Transverse colon (tissue), 4 donors: Measurements from ENCODE around the gene RPS3. TPM values are rescaled to one million over a fixed set of nuclear protein-coding genes. Genes with fewer than 3 reads are reported as not detected.
A peak's percentile ranks its signal among the peaks of the same experiment; 100 is the strongest.

ENCODE experiments used
- DNase-seq: peaks from one replicate; pipeline ENCODE4 v3.0.0-alpha.2; 2019
- H3K27ac ChIP-seq, 4 donors: fragments of 200-600 bp; sonication (generic); 2 replicates each; pipeline ENCODE4 v1.5.1; 2016 to 2018; ENCODE audit warnings: inconsistent platforms in 4 of 4
- H3K27me3 ChIP-seq: fragments of 200-600 bp; sonication (generic); 2 replicates; pipeline ENCODE4 v1.5.1; 2017; ENCODE audit warnings: inconsistent platforms
- H3K36me3 ChIP-seq, 4 donors: fragments of 200-600 bp; sonication (generic); 2 replicates each; pipeline ENCODE4 v1.5.1; 2017 to 2019; ENCODE audit warnings: inconsistent platforms in 4 of 4
- H3K4me1 ChIP-seq, 4 donors: fragments of 200-600 bp; sonication (generic); 2 replicates each; pipeline ENCODE4 v1.5.1; 2017 to 2020; ENCODE audit warnings: inconsistent platforms in 4 of 4
- H3K4me3 ChIP-seq, 4 donors: fragments of 200-600 bp; sonication (generic); 1 replicate in 1 of 4; 2 replicates in 3 of 4; pipeline versions ENCODE4 v1.5.1 to v1.6.1; 2017 to 2019; ENCODE audit warnings: inconsistent platforms in 4 of 4
- H3K9me3 ChIP-seq, 2 donors: fragments of 200-600 bp; sonication (generic); 2 replicates each; pipeline ENCODE4 v1.5.1; 2017 to 2019; ENCODE audit warnings: inconsistent platforms in 2 of 2
- CTCF ChIP-seq, 5 experiments: fragments of 200-600 bp in 3 of 5; fragments of 450-650 bp in 2 of 5; sonication (generic) in 3 of 5; IDR thresholded peaks; 1 replicate in 2 of 5; 2 replicates in 3 of 5; pipeline ENCODE4 v1.5.1; 2016 to 2017; ENCODE audit warnings: antibody characterized with exemption in 5 of 5, inconsistent platforms in 3 of 5, mild to moderate bottlenecking in 2 of 5, moderate library complexity in 1 of 5
- EP300 ChIP-seq: sonication (generic); formaldehyde crosslinking; IDR thresholded peaks from one replicate; pipeline ENCODE4 v1.6.1; 2017; ENCODE audit warnings: antibody characterized with exemption, low read depth
- POLR2A ChIP-seq: fragments of 450-650 bp; IDR thresholded peaks from one replicate; pipeline ENCODE4 v1.6.1; 2016; ENCODE audit warnings: antibody characterized with exemption, mild to moderate bottlenecking, moderate library complexity
- POLR2AphosphoS5 ChIP-seq, 3 donors: sonication (generic); formaldehyde crosslinking; IDR thresholded peaks; one replicate each; pipeline ENCODE4 v1.6.1; 2016; ENCODE audit warnings: antibody characterized with exemption in 3 of 3
- WGBS, 2 donors: methylation state at CpG; one replicate each; pipeline ENCODE4 v1.1.5; 2018; ENCODE audit warnings: low coverage in 1 of 2; 5-methylcytosine and 5-hydroxymethylcytosine counted together
- in situ Hi-C, 4 donors: fragments of 200-750 bp; cut with MboI; loops; one replicate each; pipeline versions ENCODE4 v1.15.0 to v1.15.1; 2017; ENCODE audit warnings: low sequenced_read_pairs in 3 of 4, low pct_ligation_motif_present in 1 of 4, low pct_unique_long_range_greater_than_20kb in 1 of 4
- intact Hi-C: fragments of 100-400 bp; cut with DNase I; formaldehyde crosslinking; loops from one replicate; pipeline ENCODE4 v1.15.1; 2023; ENCODE audit warnings: low total_unique reads
- total RNA-seq, 4 donors: library from RNA; depleted of rRNA; stranded (reverse); fragments of >200 nt; gene quantifications; one replicate each; pipeline ENCODE4 v1.1.0, GENCODE V29; 2016

RPS3 gene
- total RNA-seq, 4 donors from 2014 or later: 492 to 1,045 (median 813) TPM

- intact Hi-C loops: no loop called here
- in situ Hi-C loops: loop anchor here (5.0 to 25.0 kb wide), 3 partner anchors 83 to 88 kb away; partner anchors contain the start of gene GDPD5 (in 1 of the 4)
- no peak for DNase-seq
- Histone ChIP-seq H3K27ac (no peak overlapping the region), H3K27me3 (no peaks in the 10 kb centered on the region), H3K4me1 (no peaks in the 10 kb centered on the region), H3K9me3 (no peaks in the 10 kb centered on the region), H3K36me3 (no peaks in the 10 kb centered on the region), H3K4me3 (no peak overlapping the region)
- TF ChIP-seq EP300: no peak
- WGBS, 2 donors: 84% methylated on average over 10 of the region's 10 CpGs; no CpG with 5 or more reads in 1 of the 2 donors
Measured at GRCh38 chr11:75449271-75449670, 50.0 kb downstream of the RPS3 start.

GRCh38 chr11:75449776-75450175 is 50.5 kb downstream of the RPS3 start:
- Histone ChIP-seq H3K9me3 (no peaks in the 10 kb centered on the region), H3K27ac (no peak overlapping the region), H3K4me3 (no peak overlapping the region), H3K4me1 (no peaks in the 10 kb centered on the region), H3K36me3 (no peaks in the 10 kb centered on the region), H3K27me3 (no peaks in the 10 kb centered on the region)
- in situ Hi-C loops: loop anchor here (5.0 to 25.0 kb wide), 3 partner anchors 83 to 88 kb away; partner anchors contain the start of gene GDPD5 (in 1 of the 4)
- intact Hi-C loops: no loop called here
- no peak for DNase-seq
- TF ChIP-seq EP300 (no peak), POLR2AphosphoS5 (IDR thresholded peaks at IDR 0.05) (no peak), CTCF (IDR thresholded peaks at IDR 0.05) (no peak), POLR2A (no peak)
- WGBS, 2 donors: 70 to 88% methylated on average over 4 to 11 of the region's 11 CpGs

- Histone ChIP-seq H3K4me3 (no peak overlapping the region), H3K9me3 (no peaks in the 10 kb centered on the region), H3K36me3 (no peaks in the 10 kb centered on the region), H3K27ac (no peak overlapping the region), H3K4me1 (no peaks in the 10 kb centered on the region), H3K27me3 (no peaks in the 10 kb centered on the region)
- intact Hi-C loops (no loop called here), in situ Hi-C loops (no loop called here)
- 82% methylated on average over 3 to 5 of the region's 7 CpGs for WGBS, 2 donors
- no peak for DNase-seq
- TF ChIP-seq EP300: no peak
Measured at GRCh38 chr11:75450236-75450635, 50.9 kb downstream of the RPS3 start.

- DNase-seq: no peak
- Histone ChIP-seq H3K27ac (no peak overlapping the region), H3K4me1 (no peaks in the 10 kb centered on the region), H3K9me3 (no peaks in the 10 kb centered on the region), H3K4me3 (no peak overlapping the region), H3K36me3 (no peaks in the 10 kb centered on the region), H3K27me3 (no peaks in the 10 kb centered on the region)
- in situ Hi-C loops: no loop called here
- WGBS, 2 donors: 79 to 93% methylated on average over 10 to 46 of the region's 46 CpGs
- TF ChIP-seq CTCF (IDR thresholded peaks at IDR 0.05): peak in 4 of 5 experiments; percentile 15 to 47 (median 36)
- no peak for TF ChIP-seq EP300
- intact Hi-C loops: no loop called here
Measured at GRCh38 chr11:75450826-75451821, 51.8 kb downstream of the RPS3 start.

- WGBS, 2 donors: 65 to 73% methylated on average over 5 to 9 of the region's 9 CpGs
- no peak overlapping the region for H3K27ac ChIP-seq
- H3K4me3 ChIP-seq: no peak overlapping the region
- TF ChIP-seq POLR2A: no peak
- TF ChIP-seq CTCF (IDR thresholded peaks at IDR 0.05): no peak
- TF ChIP-seq EP300: no peak
- TF ChIP-seq POLR2AphosphoS5 (IDR thresholded peaks at IDR 0.05): no peak
- H3K36me3 ChIP-seq: no peaks in the 10 kb centered on the region
- in situ Hi-C loops (no loop called here), intact Hi-C loops (no loop called here)
- H3K27me3 ChIP-seq: no peaks in the 10 kb centered on the region
- H3K9me3 ChIP-seq: no peaks in the 10 kb centered on the region
- no peaks in the 10 kb centered on the region for H3K4me1 ChIP-seq
- no peak for DNase-seq
Measured at GRCh38 chr11:75453916-75454655, 54.8 kb downstream of the RPS3 start.
